Measurements from ENCODE around the gene ERMN.
"Not testable (repeated sequence)": the region's sequence is repeated elsewhere in the genome, so short reads cannot be mapped to it uniquely, and the experiment has no call there.

Gene ERMN

GRCh38 chr2:157325786-157326185 lies at the start of gene ERMN:
Gene ERMN, minus strand, starts transcription at chr2:157325824. Its CDS starts 182 bp downstream, at chr2:157325642.
- DNase-seq: no peak

- DNase-seq: no peak
Measured at GRCh38 chr2:157375384-157375783, 49.8 kb upstream of the ERMN start.

- DNase-seq: not testable (repeated sequence)
Measured at GRCh38 chr2:157368508-157368907, 42.9 kb upstream of the ERMN start.

GRCh38 chr2:157367704-157368103 lies 42.1 kb upstream of the ERMN start:
- DNase-seq: no peak

GRCh38 chr2:157364257-157364974 lies 38.8 kb upstream of the ERMN start:
- peak; percentile 82 for DNase-seq

GRCh38 chr2:157363612-157364101 lies 38.0 kb upstream of the ERMN start:
- no peak for DNase-seq

- no peak for DNase-seq
Measured at GRCh38 chr2:157362627-157363026, 37.0 kb upstream of the ERMN start.

GRCh38 chr2:157361526-157361925 lies 35.9 kb upstream of the ERMN start:
- DNase-seq: no peak

- no peak for DNase-seq
Measured at GRCh38 chr2:157359628-157360027, 34.0 kb upstream of the ERMN start.

- no peak for DNase-seq
Measured at GRCh38 chr2:157355618-157356017, 30.0 kb upstream of the ERMN start.

- no peak for DNase-seq
Measured at GRCh38 chr2:157349949-157350515, 24.4 kb upstream of the ERMN start.

GRCh38 chr2:157348291-157348921 lies 22.8 kb upstream of the ERMN start:
- no peak for DNase-seq

GRCh38 chr2:157345647-157346389 lies 20.2 kb upstream of the ERMN start:
- DNase-seq: no peak

GRCh38 chr2:157341381-157341780 lies 15.8 kb upstream of the ERMN start:
- not testable (repeated sequence) for DNase-seq

- DNase-seq: no peak
Measured at GRCh38 chr2:157339965-157340655, 14.5 kb upstream of the ERMN start.

- DNase-seq: no peak
Measured at GRCh38 chr2:157337978-157338377, 12.4 kb upstream of the ERMN start.

GRCh38 chr2:157336137-157337010 lies 10.8 kb upstream of the ERMN start:
- no peak for DNase-seq

- no peak for DNase-seq
Measured at GRCh38 chr2:157334797-157335196, 9.2 kb upstream of the ERMN start.

GRCh38 chr2:157334335-157334734 lies 8.7 kb upstream of the ERMN start:
- DNase-seq: no peak

GRCh38 chr2:157333304-157334047 lies 7.9 kb upstream of the ERMN start:
- no peak for DNase-seq

- DNase-seq: no peak
Measured at GRCh38 chr2:157329524-157329923, 3.9 kb upstream of the ERMN start.
